Activated T-helper 1 cell treated with Interleukin-2 at 50 U/mL for 16 hours (primary cell): ENCODE measurements around the gene SLC29A3.
"Not testable (repeated sequence)": the region's sequence is repeated elsewhere in the genome, so short reads cannot be mapped to it uniquely, and the experiment has no call there.

ENCODE experiments used
- DNase-seq: peaks from one replicate; pipeline ENCODE4 v3.0.0-alpha.2; 2020; ENCODE audit warnings: low read depth

The SLC29A3 gene

DNA sequence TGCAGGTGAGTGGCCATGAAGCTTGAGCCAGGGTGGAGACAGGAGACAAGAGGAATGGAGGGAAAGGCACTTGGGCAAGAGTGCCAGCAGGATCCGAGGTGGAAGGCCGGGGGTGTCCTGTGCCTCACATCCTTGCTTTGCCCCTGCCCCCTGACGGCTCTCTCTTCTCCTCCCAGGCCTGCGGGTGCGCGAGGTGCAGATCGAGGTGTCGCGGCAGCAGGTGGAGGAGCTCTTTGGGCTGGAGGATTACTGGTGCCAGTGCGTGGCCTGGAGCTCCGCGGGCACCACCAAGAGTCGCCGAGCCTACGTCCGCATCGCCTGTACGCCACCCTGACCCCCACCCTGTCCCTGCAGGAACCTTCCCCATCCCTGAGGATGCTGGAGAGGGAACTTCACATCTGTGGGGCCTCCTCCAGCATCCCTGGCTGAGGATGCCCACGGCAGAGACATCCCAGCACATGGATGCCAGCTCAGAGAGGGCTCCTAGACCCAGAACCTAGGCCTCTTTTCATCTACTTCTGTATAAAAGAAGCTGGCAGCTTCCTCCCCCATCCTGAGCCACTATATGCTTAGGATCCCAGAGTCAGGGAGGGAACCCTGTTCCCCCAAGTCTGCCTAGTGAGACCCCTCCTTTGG, 34.4 kb upstream of the SLC29A3 start:
- no peak for DNase-seq

DNA sequence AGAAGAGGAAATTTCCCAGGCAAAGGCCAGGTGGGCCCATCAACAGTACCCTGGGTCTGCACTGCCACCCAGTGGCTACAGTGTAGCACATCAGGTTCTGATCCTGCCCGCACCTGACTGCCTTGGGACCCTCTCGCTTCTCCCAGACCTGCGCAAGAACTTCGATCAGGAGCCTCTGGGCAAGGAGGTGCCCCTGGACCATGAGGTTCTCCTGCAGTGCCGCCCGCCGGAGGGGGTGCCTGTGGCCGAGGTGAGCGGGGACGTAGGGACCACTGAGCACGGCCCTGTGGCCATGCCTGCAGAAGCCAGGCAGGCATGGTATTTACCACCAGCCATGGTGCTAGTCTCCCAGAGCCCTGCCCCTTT, 33.9 kb upstream of the SLC29A3 start:
- DNase-seq: no peak

DNA sequence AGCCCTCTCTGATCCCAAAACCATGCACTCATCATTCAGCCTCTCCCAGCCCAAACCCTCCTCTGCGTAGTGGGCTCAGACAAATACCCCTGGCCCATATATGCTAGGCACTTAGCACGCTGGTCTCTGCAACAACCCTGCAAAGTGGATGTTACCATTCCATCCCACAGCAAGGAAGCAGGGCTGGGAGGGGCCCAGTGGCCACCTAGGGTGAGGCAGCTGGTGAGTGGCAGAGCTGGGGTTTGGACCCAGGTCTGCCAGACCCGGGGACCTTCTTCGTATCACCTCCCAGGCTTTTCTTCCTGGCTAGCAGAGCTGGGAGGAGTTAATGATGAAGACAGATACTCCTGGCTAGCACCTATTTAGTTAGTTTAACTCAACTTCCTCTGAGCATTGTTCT, 33.1 kb upstream of the SLC29A3 start:
- DNase-seq: no peak

DNA sequence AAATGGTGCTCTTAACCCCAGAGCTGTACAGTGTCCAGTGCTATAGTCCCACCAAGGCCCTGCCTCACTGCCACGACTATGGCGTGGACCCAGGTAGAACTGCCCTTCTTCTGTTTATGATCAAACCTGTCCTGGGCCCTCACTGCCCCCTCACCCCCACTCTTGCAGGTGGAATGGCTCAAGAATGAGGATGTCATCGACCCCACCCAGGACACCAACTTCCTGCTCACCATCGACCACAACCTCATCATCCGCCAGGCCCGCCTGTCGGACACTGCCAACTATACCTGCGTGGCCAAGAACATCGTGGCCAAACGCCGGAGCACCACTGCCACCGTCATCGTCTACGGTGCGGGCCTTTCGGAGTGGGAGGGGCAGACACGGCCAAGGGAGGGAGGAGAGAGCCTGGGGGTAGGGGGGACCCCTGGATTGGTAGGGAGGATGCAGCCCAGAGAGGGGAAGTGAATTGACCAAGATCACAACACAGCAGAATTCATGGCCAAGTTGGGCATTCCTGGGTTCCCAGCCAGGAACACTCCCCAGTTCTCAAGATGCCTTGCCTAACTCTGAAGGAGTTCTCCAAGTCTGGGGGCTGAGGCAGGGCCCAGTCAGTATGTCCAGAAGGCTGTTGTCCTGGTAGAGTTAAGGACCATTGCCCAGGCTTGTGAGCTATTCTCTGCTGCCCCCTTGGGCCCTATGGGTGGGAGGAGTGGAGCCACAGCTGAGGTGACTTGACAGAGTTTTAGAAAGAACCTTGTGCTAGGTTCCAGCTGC, 32.4 kb upstream of the SLC29A3 start:
- no peak for DNase-seq

GRCh38 chr10:71287456-71287855, 31.6 kb upstream of the SLC29A3 start:
- DNase-seq: no peak

- DNase-seq: no peak
Observed at GRCh38 chr10:71288461-71288860, 30.6 kb upstream of the SLC29A3 start.

DNA sequence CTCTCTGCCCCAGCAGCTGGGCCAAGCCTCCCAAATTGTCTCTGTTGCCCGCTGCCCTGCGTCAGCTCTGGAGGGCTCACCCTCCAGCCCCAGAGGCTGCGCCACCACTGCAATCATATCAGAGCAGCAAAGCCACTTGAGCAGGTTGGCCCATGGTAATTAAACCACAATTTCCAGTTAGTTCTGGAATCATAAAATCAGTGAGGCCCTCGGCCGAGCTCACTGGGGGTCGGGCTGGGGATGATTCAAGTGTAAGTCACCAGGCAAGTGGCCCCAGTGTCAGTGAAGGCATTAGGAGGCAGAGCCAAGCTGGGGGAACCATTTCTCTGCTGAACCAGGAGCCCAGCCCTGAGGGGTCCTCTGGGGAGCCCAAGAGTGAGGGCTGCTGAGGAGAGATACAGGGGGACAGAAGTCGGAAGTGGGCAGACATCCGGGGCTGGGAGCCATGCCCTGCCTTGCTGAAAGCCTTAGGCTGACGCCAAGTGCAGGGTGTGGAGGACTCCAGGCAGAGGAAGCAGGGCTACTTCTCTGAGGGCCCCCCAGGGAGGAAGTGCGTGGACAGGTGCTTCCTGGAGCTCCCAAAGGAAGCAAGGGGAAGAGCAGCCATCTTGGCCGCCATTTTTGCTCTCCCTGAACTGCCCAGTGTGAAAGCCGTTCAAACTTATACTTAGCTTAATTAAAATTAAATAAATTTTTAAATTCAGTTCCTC, 29.5 kb upstream of the SLC29A3 start:
- no peak for DNase-seq

GRCh38 chr10:71290331-71290730, 28.7 kb upstream of the SLC29A3 start:
- DNase-seq: no peak

- DNase-seq: no peak
Observed at GRCh38 chr10:71290806-71291527, 28.1 kb upstream of the SLC29A3 start.

DNA sequence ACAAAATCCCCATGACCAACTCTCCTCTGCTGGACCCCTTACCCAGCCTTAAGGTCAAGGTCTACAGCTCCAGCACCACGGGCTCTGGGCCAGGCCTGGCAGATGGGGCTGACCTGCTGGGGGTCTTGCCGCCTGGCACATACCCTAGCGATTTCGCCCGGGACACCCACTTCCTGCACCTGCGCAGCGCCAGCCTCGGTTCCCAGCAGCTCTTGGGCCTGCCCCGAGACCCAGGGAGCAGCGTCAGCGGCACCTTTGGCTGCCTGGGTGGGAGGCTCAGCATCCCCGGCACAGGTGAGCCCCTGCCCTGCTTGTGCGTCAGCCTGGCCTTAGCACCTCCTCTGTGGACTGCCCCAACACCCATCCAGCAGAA, 27.5 kb upstream of the SLC29A3 start:
- DNase-seq: no peak

DNA sequence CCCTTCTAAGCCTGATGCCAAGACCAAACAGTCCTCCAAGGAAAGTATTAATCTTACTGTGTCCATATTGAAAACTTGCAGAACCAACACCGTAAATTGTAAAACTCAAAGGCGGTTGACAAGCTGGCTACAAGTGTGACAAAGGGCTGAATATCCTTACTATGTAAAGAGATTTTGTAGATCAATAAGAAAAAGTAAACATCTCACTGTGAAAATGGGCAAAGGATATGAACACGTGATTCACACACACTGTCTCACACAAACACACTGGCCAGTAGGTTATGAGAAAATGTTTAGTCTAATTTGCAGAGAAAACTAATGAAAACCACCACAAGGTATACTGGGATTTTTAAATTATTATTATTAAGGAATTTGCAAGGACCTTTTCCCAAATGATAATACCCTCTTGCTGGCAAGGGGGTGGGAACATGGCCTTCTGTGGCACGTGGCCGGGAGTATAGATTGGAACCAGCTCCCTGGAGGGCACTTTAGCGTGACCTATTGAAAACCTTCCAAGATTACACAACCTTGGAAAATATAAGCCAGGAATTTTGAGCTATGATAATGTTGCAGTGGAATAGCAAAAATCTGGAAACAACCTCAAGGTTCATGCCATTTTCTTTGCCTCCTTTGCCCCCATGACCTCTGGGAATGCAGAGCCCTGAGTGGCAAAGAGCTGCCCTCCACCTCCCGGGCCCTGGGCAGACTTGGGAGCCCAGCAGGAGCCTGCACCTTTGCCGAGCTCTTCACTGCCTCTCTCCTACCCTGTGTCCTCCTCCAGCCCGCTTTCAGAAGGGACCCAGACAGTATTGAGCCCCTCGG, 26.2 kb upstream of the SLC29A3 start:
- no peak for DNase-seq

GRCh38 chr10:71293446-71294084, 25.5 kb upstream of the SLC29A3 start:
- no peak for DNase-seq

GRCh38 chr10:71294091-71294561, 24.9 kb upstream of the SLC29A3 start:
- DNase-seq: no peak

DNA sequence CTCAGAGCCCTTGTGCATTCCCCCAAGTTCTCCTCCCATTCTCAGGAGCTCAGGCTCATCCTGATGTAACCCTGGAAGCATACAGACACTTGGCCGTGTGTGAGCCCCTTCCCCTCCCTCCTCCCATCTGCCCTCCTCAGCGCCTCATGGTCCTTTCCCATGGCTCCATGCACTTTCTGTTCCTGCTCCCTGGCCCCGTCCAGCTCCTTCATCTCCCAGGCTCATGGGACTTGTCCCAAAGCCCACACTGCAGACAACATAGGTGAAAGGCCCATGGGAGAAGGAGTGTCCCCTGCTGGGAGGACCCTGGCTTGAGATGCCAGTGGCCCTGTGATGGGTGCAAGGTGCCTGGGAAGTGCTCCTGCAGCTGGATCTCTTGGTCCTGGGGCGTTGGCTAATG, 24.2 kb upstream of the SLC29A3 start:
- no peak for DNase-seq

GRCh38 chr10:71295641-71296040, 23.4 kb upstream of the SLC29A3 start:
- no peak for DNase-seq

GRCh38 chr10:71296086-71296485, 23.0 kb upstream of the SLC29A3 start:
- no peak for DNase-seq

- DNase-seq: not testable (repeated sequence)
Observed at GRCh38 chr10:71296811-71297210, 22.2 kb upstream of the SLC29A3 start.

DNA sequence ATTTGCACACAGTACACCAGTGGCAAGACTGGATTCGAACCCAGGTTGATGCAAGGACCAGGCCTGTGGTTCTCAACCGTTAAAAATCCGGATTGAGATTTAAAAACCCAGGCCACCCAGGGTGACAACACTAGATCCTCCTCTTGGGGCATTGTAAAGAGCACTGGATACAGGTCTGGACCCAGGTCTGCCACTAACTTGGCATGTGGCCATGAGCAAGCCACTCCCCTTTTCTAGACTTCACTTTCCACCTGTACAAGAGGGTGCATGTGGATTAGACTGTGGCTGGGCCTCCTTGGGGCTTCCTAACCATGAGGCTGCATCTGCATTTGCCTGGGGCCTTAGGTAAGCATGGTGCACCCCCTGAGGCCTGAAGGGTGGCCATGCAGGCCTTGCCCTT, 21.7 kb upstream of the SLC29A3 start:
- DNase-seq: no peak

DNA sequence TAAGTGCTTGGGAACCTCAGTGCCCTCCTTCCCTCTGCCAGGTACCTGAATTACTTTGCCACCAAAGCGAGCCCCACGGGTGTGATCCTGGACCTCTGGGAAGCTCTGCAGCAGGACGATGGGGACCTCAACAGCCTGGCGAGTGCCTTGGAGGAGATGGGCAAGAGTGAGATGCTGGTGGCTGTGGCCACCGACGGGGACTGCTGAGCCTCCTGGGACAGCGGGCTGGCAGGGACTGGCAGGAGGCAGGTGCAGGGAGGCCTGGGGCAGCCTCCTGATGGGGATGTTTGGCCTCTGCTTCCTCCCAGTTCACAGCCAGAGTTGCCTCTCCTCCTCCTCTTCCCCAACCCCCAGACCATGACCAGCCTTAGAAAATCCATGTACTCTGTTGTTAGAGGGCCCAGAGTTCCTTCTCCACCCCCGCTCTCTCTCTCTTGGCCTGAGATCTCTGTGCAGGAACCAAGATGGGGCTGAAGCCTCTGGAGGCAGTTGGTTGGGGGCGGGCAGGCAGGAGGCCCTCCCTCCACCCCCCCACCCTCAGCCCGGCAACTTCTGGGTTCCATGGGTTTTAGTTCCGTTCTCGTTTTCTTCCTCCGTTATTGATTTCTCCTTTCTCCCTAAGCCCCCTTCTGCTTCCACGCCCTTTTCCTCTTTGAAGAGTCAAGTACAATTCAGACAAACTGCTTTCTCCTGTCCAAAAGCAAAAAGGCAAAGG, 19.8 kb upstream of the SLC29A3 start:
- DNase-seq: no peak

GRCh38 chr10:71300555-71301370, 18.3 kb upstream of the SLC29A3 start:
- DNase-seq: no peak
